GM03348 (cell line): ENCODE results near the gene SNX33.
A peak's percentile ranks its signal among the peaks of the same experiment; 100 is the strongest.

Experiments
- DNase-seq: peaks from one replicate; pipeline ENCODE4 v3.0.0; 2012; ENCODE audit warnings: low spot score

The SNX33 gene

GRCh38 chr15:75641603-75642002 is 6.1 kb upstream of the SNX33 start:
- no peak for DNase-seq

- no peak for DNase-seq
Measured at GRCh38 chr15:75644376-75644775, 3.3 kb upstream of the SNX33 start.

- DNase-seq = no peak
Measured at GRCh38 chr15:75646112-75646943, 1.4 kb upstream of the SNX33 start.

GRCh38 chr15:75646944-75647364 is 758 bp upstream of the SNX33 start:
- DNase-seq = no peak

- peak; percentile 66 for DNase-seq
Measured at GRCh38 chr15:75648156-75649000, 666 bp downstream of the SNX33 start.

GRCh38 chr15:75649045-75649761 is 1.5 kb downstream of the SNX33 start:
- DNase-seq = no peak

GRCh38 chr15:75649848-75650247 is 2.1 kb downstream of the SNX33 start:
- DNase-seq = no peak

- no peak for DNase-seq
Measured at GRCh38 chr15:75650908-75651809, 3.4 kb downstream of the SNX33 start.

GRCh38 chr15:75651810-75652543 is 4.3 kb downstream of the SNX33 start:
- no peak for DNase-seq

GRCh38 chr15:75653347-75653913 is 5.7 kb downstream of the SNX33 start:
- DNase-seq = no peak

GRCh38 chr15:75654201-75654907 is 6.6 kb downstream of the SNX33 start:
- no peak for DNase-seq

- DNase-seq = no peak
Measured at GRCh38 chr15:75655931-75656330, 8.2 kb downstream of the SNX33 start.

GRCh38 chr15:75656331-75656730 is 8.6 kb downstream of the SNX33 start:
- DNase-seq = no peak

- DNase-seq = no peak
Measured at GRCh38 chr15:75656813-75657212, 9.1 kb downstream of the SNX33 start.

GRCh38 chr15:75659141-75659771 is 11.5 kb downstream of the SNX33 start:
- no peak for DNase-seq

- no peak for DNase-seq
Measured at GRCh38 chr15:75659928-75660645, 12.4 kb downstream of the SNX33 start.

GRCh38 chr15:75661100-75661755 is 13.5 kb downstream of the SNX33 start:
- DNase-seq = peak; percentile 96

- no peak for DNase-seq
Measured at GRCh38 chr15:75661756-75662140, 14.0 kb downstream of the SNX33 start.
